ENCODE data around the gene HS3ST3B1.

- TF ChIP-seq, protein P1, sequence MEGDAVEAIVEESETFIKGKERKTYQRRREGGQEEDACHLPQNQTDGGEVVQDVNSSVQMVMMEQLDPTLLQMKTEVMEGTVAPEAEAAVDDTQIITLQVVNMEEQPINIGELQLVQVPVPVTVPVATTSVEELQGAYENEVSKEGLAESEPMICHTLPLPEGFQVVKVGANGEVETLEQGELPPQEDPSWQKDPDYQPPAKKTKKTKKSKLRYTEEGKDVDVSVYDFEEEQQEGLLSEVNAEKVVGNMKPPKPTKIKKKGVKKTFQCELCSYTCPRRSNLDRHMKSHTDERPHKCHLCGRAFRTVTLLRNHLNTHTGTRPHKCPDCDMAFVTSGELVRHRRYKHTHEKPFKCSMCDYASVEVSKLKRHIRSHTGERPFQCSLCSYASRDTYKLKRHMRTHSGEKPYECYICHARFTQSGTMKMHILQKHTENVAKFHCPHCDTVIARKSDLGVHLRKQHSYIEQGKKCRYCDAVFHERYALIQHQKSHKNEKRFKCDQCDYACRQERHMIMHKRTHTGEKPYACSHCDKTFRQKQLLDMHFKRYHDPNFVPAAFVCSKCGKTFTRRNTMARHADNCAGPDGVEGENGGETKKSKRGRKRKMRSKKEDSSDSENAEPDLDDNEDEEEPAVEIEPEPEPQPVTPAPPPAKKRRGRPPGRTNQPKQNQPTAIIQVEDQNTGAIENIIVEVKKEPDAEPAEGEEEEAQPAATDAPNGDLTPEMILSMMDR (tag by site-specific recombination; IDR thresholded peaks at IDR 0.05) = no peak
- TF ChIP-seq PRDM1 (tag by site-specific recombination; IDR thresholded peaks at IDR 0.05) (no peak), ZBTB8A (tag by site-specific recombination; IDR thresholded peaks at IDR 0.05) (no peak), ZNF449 (tag by site-specific recombination; IDR thresholded peaks at IDR 0.05) (no peak), ZFP41 (tag by site-specific recombination; IDR thresholded peaks at IDR 0.05; ENCODE audit: borderline replicate concordance) (no peak), ZNF747 (tag by site-specific recombination; IDR thresholded peaks at IDR 0.05) (no peak), ZNF530 (tag by site-specific recombination; IDR thresholded peaks at IDR 0.05; ENCODE audit: low read depth) (no peak), TCF7L2 (IDR thresholded peaks at IDR 0.05; ENCODE audit: borderline replicate concordance, low read depth, low read length) (no peak), FEZF1 (tag by site-specific recombination; IDR thresholded peaks at IDR 0.05) (no peak), ATF2 (tag by site-specific recombination; IDR thresholded peaks at IDR 0.05; ENCODE audit: low read depth) (no peak), ZNF16 (tag by site-specific recombination; IDR thresholded peaks at IDR 0.05; ENCODE audit: low read depth) (no peak), ZXDB (tag by site-specific recombination; IDR thresholded peaks at IDR 0.05) (no peak)
- TF ChIP-seq, protein P2, sequence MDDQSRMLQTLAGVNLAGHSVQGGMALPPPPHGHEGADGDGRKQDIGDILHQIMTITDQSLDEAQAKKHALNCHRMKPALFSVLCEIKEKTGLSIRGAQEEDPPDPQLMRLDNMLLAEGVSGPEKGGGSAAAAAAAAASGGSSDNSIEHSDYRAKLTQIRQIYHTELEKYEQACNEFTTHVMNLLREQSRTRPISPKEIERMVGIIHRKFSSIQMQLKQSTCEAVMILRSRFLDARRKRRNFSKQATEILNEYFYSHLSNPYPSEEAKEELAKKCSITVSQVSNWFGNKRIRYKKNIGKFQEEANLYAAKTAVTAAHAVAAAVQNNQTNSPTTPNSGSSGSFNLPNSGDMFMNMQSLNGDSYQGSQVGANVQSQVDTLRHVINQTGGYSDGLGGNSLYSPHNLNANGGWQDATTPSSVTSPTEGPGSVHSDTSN (CRISPR knock-in tag; IDR thresholded peaks at IDR 0.05) = no peak
- TF ChIP-seq, protein P3, sequence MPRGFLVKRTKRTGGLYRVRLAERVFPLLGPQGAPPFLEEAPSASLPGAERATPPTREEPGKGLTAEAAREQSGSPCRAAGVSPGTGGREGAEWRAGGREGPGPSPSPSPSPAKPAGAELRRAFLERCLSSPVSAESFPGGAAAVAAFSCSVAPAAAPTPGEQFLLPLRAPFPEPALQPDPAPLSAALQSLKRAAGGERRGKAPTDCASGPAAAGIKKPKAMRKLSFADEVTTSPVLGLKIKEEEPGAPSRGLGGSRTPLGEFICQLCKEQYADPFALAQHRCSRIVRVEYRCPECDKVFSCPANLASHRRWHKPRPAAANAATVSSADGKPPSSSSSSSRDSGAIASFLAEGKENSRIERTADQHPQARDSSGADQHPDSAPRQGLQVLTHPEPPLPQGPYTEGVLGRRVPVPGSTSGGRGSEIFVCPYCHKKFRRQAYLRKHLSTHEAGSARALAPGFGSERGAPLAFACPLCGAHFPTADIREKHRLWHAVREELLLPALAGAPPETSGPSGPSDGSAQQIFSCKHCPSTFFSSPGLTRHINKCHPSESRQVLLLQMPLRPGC (tag by site-specific recombination; IDR thresholded peaks at IDR 0.05) = no peak
Measured at GRCh38 chr17:14346801-14347200, 45.9 kb downstream of the HS3ST3B1 start.
